GM18858 (cell line): Measurements from ENCODE around the gene PSMF1.

Experiments
- ATAC-seq: cut with Tn5 transposase; IDR thresholded peaks from one replicate; pipeline ENCODE4 v1.9.1; 2021; ENCODE audit not compliant: unreplicated experiment

PSMF1 gene

GRCh38 chr20:1118336-1119127, at the start of gene PSMF1:
Gene PSMF1, plus strand, starts transcription at chr20:1118602. Its CDS starts 172 bp downstream, at chr20:1118774.
- peak; percentile 93 for ATAC-seq

- no peak for ATAC-seq
Measured at GRCh38 chr20:1072258-1072657, 46.1 kb upstream of the PSMF1 start.

- no peak for ATAC-seq
Measured at GRCh38 chr20:1075616-1076015, 42.8 kb upstream of the PSMF1 start.

GRCh38 chr20:1081891-1082290, 36.5 kb upstream of the PSMF1 start:
- ATAC-seq = no peak

GRCh38 chr20:1083431-1084080, 34.8 kb upstream of the PSMF1 start:
- ATAC-seq = no peak

GRCh38 chr20:1085492-1086276, 32.7 kb upstream of the PSMF1 start:
- no peak for ATAC-seq

GRCh38 chr20:1086277-1087213, 31.9 kb upstream of the PSMF1 start:
- ATAC-seq = no peak

- ATAC-seq = no peak
Measured at GRCh38 chr20:1087311-1087905, 31.0 kb upstream of the PSMF1 start.

- no peak for ATAC-seq
Measured at GRCh38 chr20:1094751-1095150, 23.7 kb upstream of the PSMF1 start.

GRCh38 chr20:1101533-1101932, 16.9 kb upstream of the PSMF1 start:
- ATAC-seq = no peak

GRCh38 chr20:1102016-1102415, 16.4 kb upstream of the PSMF1 start:
- no peak for ATAC-seq

- ATAC-seq = no peak
Measured at GRCh38 chr20:1103751-1104150, 14.7 kb upstream of the PSMF1 start.

- ATAC-seq = no peak
Measured at GRCh38 chr20:1105599-1106194, 12.7 kb upstream of the PSMF1 start.

- no peak for ATAC-seq
Measured at GRCh38 chr20:1107176-1107575, 11.2 kb upstream of the PSMF1 start.

GRCh38 chr20:1108437-1108920, 9.9 kb upstream of the PSMF1 start:
- no peak for ATAC-seq

GRCh38 chr20:1112908-1113307, 5.5 kb upstream of the PSMF1 start:
- no peak for ATAC-seq

- ATAC-seq = no peak
Measured at GRCh38 chr20:1118004-1118335, 432 bp upstream of the PSMF1 start.

GRCh38 chr20:1119128-1119505, 715 bp downstream of the PSMF1 start:
- no peak for ATAC-seq

GRCh38 chr20:1119524-1119923, 1.1 kb downstream of the PSMF1 start:
- no peak for ATAC-seq

- ATAC-seq = no peak
Measured at GRCh38 chr20:1121429-1121828, 3.0 kb downstream of the PSMF1 start.
